Body of pancreas (tissue), 4 donors: ENCODE measurements around the gene PACS2. TPM values are rescaled to one million over a fixed set of nuclear protein-coding genes. Genes with fewer than 3 reads are reported as not detected.
A peak's percentile ranks its signal among the peaks of the same experiment; 100 is the strongest.

Experiments
- ATAC-seq: fragments of 150-250 bp; one replicate; pipeline ENCODE4 v1.9.1; 2016
- DNase-seq, 4 donors: peaks; one replicate each; pipeline ENCODE4 v3.0.0-alpha.2; 2019
- H3K27ac ChIP-seq, 4 donors: fragments of 200-600 bp; sonication (generic); 1 replicate in 3 of 4; 2 replicates in 1 of 4; pipeline versions ENCODE4 v1.5.1 to v1.6.1; 2016 to 2019; ENCODE audit warnings: mild to moderate bottlenecking in 1 of 4, mixed read lengths in 1 of 4, moderate library complexity in 1 of 4
- H3K27me3 ChIP-seq, 2 donors: fragments of 200-600 bp; sonication (generic); one replicate each; pipeline ENCODE4 v1.6.0; 2016; ENCODE audit warnings: mild to moderate bottlenecking in 1 of 2
- H3K36me3 ChIP-seq, 2 donors: fragments of 200-600 bp; sonication (generic); replicated peaks in 1 of 2; 2 replicates each; pipeline ENCODE4 v1.5.1; 2016; ENCODE audit warnings: low read depth in 2 of 2; ENCODE audit not compliant: insufficient read depth in 1 of 2
- H3K4me1 ChIP-seq: fragments of 200-600 bp; sonication (generic); one replicate; pipeline ENCODE4 v1.6.0; 2016
- H3K4me3 ChIP-seq, 2 donors: fragments of 200-600 bp; sonication (generic); 1 replicate in 1 of 2; 2 replicates in 1 of 2; pipeline ENCODE4 v1.5.1; 2016 to 2019
- H3K9me3 ChIP-seq, 3 donors: fragments of 200-600 bp; sonication (generic); 1 replicate in 2 of 3; 2 replicates in 1 of 3; pipeline ENCODE4 v1.5.1; 2016
- POLR2A ChIP-seq, 3 donors: fragments of 450-650 bp; IDR thresholded peaks; one replicate each; pipeline ENCODE4 v1.6.1; 2016; ENCODE audit warnings: antibody characterized with exemption in 3 of 3, mild to moderate bottlenecking in 2 of 3
- WGBS, 2 donors: methylation state at CpG; one replicate each; pipeline ENCODE4 v1.1.5; 2017; 5-methylcytosine and 5-hydroxymethylcytosine counted together
- intact Hi-C: fragments of 100-400 bp; cut with DNase I; formaldehyde crosslinking; loops from one replicate; pipeline ENCODE4 v1.15.1; 2023
- total RNA-seq, 2 donors: library from RNA; depleted of rRNA; stranded (reverse); fragments of >200 nt; gene quantifications; one replicate each; pipeline ENCODE4 v1.1.0, GENCODE V29; 2016
- TF ChIP-seq, protein P1 (sequence below), 7 experiments: fragments of 450-650 bp in 4 of 7; fragments of 200-600 bp in 3 of 7; sonication (generic) in 3 of 7; IDR thresholded peaks; one replicate each; pipeline ENCODE4 v1.5.1; 2016 to 2019; ENCODE audit warnings: antibody characterized with exemption in 7 of 7

Gene PACS2
- total RNA-seq, 2 donors from 2014 or later, result 56.6 to 102 TPM

DNA sequence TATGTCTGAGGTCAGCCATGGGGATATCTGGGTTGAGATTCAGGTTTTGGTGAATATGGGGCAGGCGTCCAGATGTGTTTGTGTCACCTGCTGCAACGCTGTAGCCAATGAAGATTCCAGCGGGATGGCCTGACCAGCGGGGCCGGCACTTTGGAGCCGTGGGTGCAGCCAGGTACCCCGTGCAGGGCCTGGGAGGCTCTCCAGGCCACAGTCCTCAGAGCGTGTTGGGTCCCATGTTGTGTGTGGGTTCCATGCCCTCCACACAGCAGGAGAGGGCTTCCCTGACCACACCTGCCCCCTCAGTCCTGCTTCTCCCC lies 80.9 kb downstream of the PACS2 start:
- Histone ChIP-seq H3K4me3 (no peak overlapping the region), H3K4me1 (peaks cover 26% of the 10 kb centered on the region), H3K36me3 (no peaks in the 10 kb centered on the region), H3K27me3 (no peaks in the 10 kb centered on the region), H3K27ac (no peak overlapping the region), H3K9me3 (no peaks in the 10 kb centered on the region)
- WGBS, 2 donors, result 91% methylated on average over 8 of the region's 8 CpGs; no CpG with 5 or more reads in 1 of the 2 donors
- TF ChIP-seq POLR2A (IDR thresholded peaks at IDR 0.05), result no peak
- TF ChIP-seq, protein P1, sequence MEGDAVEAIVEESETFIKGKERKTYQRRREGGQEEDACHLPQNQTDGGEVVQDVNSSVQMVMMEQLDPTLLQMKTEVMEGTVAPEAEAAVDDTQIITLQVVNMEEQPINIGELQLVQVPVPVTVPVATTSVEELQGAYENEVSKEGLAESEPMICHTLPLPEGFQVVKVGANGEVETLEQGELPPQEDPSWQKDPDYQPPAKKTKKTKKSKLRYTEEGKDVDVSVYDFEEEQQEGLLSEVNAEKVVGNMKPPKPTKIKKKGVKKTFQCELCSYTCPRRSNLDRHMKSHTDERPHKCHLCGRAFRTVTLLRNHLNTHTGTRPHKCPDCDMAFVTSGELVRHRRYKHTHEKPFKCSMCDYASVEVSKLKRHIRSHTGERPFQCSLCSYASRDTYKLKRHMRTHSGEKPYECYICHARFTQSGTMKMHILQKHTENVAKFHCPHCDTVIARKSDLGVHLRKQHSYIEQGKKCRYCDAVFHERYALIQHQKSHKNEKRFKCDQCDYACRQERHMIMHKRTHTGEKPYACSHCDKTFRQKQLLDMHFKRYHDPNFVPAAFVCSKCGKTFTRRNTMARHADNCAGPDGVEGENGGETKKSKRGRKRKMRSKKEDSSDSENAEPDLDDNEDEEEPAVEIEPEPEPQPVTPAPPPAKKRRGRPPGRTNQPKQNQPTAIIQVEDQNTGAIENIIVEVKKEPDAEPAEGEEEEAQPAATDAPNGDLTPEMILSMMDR (IDR thresholded peaks at IDR 0.05), result no peak
- no peak for DNase-seq
- intact Hi-C loops, result no loop called here
- no peak for ATAC-seq

DNA sequence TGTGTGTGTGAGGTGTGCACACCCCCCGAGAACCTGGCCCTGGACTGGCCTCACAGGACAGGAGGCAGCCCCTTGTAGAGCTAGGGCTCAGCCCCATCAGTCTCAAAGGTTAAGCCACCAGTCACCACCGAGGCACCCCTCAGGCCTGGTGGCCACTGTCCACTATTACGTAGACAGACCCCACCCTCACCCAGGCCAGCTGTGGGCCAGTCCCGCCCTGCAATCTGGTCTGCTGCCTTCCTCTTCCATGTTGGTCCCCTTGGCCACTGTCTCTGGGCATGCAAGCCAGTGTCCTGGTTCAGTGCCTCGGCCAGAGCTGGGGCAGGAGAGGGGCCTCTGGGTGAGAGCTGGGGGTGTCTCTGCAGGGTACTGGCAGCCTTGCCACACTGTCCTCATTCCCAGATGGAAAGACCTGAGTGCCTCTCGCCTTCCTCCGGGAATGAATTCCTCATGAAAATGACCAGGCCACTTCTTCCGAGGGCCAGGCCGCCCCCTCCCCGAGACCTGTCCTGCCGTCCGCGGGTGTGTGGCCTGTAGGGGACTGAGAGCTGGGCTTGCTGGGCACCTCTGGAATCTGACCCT lies 82.9 kb downstream of the PACS2 start:
- WGBS, 2 donors, result 69 to 78% methylated on average over 8 to 13 of the region's 13 CpGs
- H3K4me3 ChIP-seq, result peak overlapping the region; percentile 20 to 57
- H3K27me3 ChIP-seq, result no peaks in the 10 kb centered on the region
- ATAC-seq, result peak; percentile 1
- H3K27ac ChIP-seq, result peak overlapping the region in 3 of 4 donors; percentile 74 to 89 (median 81)
- no peak for DNase-seq
- H3K9me3 ChIP-seq, result no peaks in the 10 kb centered on the region
- peaks cover 24% of the 10 kb centered on the region for H3K4me1 ChIP-seq
- TF ChIP-seq POLR2A (IDR thresholded peaks at IDR 0.05), result no peak
- TF ChIP-seq, protein P1 (IDR thresholded peaks at IDR 0.05), result no peak
- intact Hi-C loops, result no loop called here
- no peaks in the 10 kb centered on the region for H3K36me3 ChIP-seq

DNA sequence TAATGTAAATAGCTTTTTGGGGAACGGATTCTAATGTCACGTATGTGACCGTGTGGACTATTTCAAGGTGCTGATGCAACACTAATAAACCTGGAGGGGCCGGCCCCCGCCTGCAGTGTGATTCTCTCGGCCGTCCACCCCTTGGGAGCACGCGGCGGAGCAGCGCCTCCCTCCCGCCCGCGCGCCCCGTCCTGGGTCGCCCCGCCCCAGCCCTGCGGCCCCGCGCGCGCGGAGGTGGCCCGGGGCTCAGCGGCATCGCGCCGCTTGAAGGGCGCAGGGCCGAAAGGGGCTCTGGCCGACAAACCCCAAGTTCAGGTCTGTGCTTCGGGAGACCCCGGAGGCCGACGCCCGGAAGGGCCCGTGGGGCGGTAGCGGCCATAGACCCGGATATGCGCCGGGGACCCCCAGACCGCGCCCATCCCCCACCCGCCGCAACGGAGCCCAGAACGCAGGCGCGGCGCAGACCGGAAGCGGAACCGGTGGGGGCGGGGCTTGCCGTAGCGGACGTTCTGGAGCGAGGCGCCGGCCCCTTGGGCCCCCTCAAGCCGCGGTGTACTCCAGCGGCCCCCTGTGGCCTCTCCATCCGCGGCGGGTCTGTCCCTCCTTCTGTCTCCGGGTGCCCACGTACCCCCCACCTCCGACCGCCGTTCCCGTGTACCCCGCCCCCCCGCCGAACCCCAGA lies 83.6 kb downstream of the PACS2 start, which contains the start of gene TEX22:
Gene TEX22 (plus strand): TSS at position 495 of the 682 bp plus-strand sequence. CDS start 803 bp downstream, outside the sequence.
- peaks cover 24% of the 10 kb centered on the region for H3K4me1 ChIP-seq
- H3K4me3 ChIP-seq, result peak within 1 kb of the TSS; percentile 20 to 57
- no peaks in the 10 kb centered on the region for H3K27me3 ChIP-seq
- peak; percentile 88 for ATAC-seq
- no peaks in the 10 kb centered on the region for H3K9me3 ChIP-seq
- H3K36me3 ChIP-seq, result no peaks in the 10 kb centered on the region
- H3K27ac ChIP-seq, result peak within 1 kb of the TSS; percentile 42 to 89 (median 78)
- peak; percentile 88 to 90 (median 88) for DNase-seq
- intact Hi-C loops, result no loop called here
- peak; percentile 44 to 74 (median 63) for TF ChIP-seq POLR2A (IDR thresholded peaks at IDR 0.05)
- TF ChIP-seq, protein P1 (IDR thresholded peaks at IDR 0.05), result no peak
- 1 to 3% methylated on average over 3 to 70 of the region's 77 CpGs for whole genome bisulfite sequencing, 2 donors

DNA sequence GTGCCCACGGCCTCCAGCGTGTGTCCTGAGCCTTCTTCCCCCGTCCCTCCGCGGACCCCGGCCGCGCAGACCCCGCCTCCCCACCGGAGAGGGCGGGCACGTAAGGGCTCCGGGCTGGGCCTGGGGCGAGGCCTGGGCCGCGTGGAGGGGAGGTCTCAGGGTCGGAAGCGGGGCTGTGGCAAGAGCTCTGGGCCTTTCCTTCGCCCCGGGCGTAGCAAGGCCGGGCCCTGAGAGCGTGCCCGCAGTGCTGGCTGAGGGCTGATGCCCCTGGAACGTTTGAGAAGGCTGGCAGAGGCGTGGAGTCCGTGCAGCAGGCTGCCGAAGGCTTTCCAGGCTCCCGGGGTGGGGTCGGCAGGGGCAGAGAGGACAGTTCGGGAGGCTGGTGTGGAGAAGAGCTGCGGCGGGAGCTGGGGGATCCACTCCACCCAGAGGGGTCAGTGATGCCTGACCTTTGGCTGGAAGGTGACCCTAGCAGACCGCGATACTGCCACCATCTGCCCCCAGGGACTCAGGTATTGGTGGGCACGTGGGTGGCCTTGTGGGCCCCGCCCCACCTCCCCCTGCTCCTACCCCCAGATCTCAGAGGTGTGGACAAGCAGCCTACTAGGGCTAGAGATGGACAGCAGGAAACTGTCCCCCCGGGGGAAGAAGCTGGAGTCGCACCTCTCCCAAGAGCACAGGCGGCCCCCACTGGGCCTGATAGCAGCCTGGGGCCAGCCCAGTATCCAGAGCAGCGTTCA lies 84.3 kb downstream of the PACS2 start:
- no peak for DNase-seq
- WGBS, 2 donors, result 26 to 36% methylated on average over 16 to 40 of the region's 41 CpGs
- ATAC-seq, result peak; percentile 22
- intact Hi-C loops, result no loop called here
- peak in 1 of 3 donors; percentile 6 for TF ChIP-seq POLR2A (IDR thresholded peaks at IDR 0.05)
- TF ChIP-seq, protein P1 (IDR thresholded peaks at IDR 0.05), result no peak
- H3K4me1 ChIP-seq, result peaks cover 24% of the 10 kb centered on the region
- H3K27ac ChIP-seq, result peak overlapping the region; percentile 42 to 89 (median 78)
- no peaks in the 10 kb centered on the region for H3K9me3 ChIP-seq
- H3K27me3 ChIP-seq, result no peaks in the 10 kb centered on the region
- no peaks in the 10 kb centered on the region for H3K36me3 ChIP-seq
- peak overlapping the region; percentile 20 to 57 for H3K4me3 ChIP-seq
